Mesendoderm (in vitro differentiated cells): ENCODE measurements around the gene SCP2.
"Not testable (repeated sequence)": the region's sequence is repeated elsewhere in the genome, so short reads cannot be mapped to it uniquely, and the experiment has no call there.

Source experiments
- DNase-seq: peaks from one replicate; pipeline ENCODE4 v3.0.0; 2013
- H2AK5ac ChIP-seq: 2 replicates; pipeline ENCODE4 v1.6.1; 2013; ENCODE audit warnings: low read length, inconsistent platforms
- H2BK120ac ChIP-seq: 2 replicates; pipeline ENCODE4 v1.6.1; 2013; ENCODE audit warnings: low read depth, mild to moderate bottlenecking, low read length, moderate library complexity, mixed read lengths
- H2BK15ac ChIP-seq: replicated peaks from 2 replicates; pipeline ENCODE4 v1.6.1; 2013; ENCODE audit warnings: low read depth, mild to moderate bottlenecking, moderate library complexity
- H2BK5ac ChIP-seq: 2 replicates; pipeline ENCODE4 v1.6.1; 2013; ENCODE audit warnings: low read length, inconsistent platforms
- H3K18ac ChIP-seq: 2 replicates; pipeline ENCODE4 v1.6.1; 2013; ENCODE audit warnings: mild to moderate bottlenecking, low read length, mixed read lengths
- H3K23ac ChIP-seq: one replicate; pipeline ENCODE4 v1.6.1; 2013; ENCODE audit warnings: low read length
- H3K27ac ChIP-seq: 2 replicates; pipeline ENCODE4 v1.5.1; 2013; ENCODE audit warnings: low read depth, mild to moderate bottlenecking, inconsistent platforms, low read length, moderate library complexity
- H3K27me3 ChIP-seq: 2 replicates; pipeline ENCODE4 v1.6.1; 2013; ENCODE audit warnings: low read length, control low read depth, mild to moderate bottlenecking, inconsistent platforms; ENCODE audit not compliant: insufficient read depth, poor library complexity
- H3K36me3 ChIP-seq: 2 replicates; pipeline ENCODE4 v1.6.1; 2013; ENCODE audit warnings: low read length, inconsistent platforms; ENCODE audit not compliant: control insufficient read depth, insufficient read depth
- H3K4ac ChIP-seq: one replicate; pipeline ENCODE4 v1.6.1; 2013; ENCODE audit warnings: low read depth, mild to moderate bottlenecking, low read length, moderate library complexity
- H3K4me1 ChIP-seq: 2 replicates; pipeline ENCODE4 v1.6.1; 2013; ENCODE audit warnings: low read depth, low read length, inconsistent platforms; ENCODE audit not compliant: control insufficient read depth
- H3K4me2 ChIP-seq: 2 replicates; pipeline ENCODE4 v1.6.1; 2013; ENCODE audit warnings: low read length
- H3K4me3 ChIP-seq: 2 replicates; pipeline ENCODE4 v1.5.1; 2013; ENCODE audit warnings: mild to moderate bottlenecking, low read length
- H3K56ac ChIP-seq: one replicate; pipeline ENCODE4 v1.6.1; 2013; ENCODE audit warnings: low read length
- H3K79me1 ChIP-seq: 2 replicates; pipeline ENCODE4 v1.6.1; 2013; ENCODE audit warnings: low read length, inconsistent platforms
- H3K79me2 ChIP-seq: 2 replicates; pipeline ENCODE4 v1.6.1; 2013; ENCODE audit warnings: mild to moderate bottlenecking, low read length; ENCODE audit not compliant: control insufficient read depth, insufficient read depth
- H3K9ac ChIP-seq: 2 replicates; pipeline ENCODE4 v1.6.1; 2013; ENCODE audit warnings: low read length, inconsistent platforms
- H4K5ac ChIP-seq: one replicate; pipeline ENCODE4 v1.6.1; 2013; ENCODE audit warnings: low read length
- H4K8ac ChIP-seq: one replicate; pipeline ENCODE4 v1.6.1; 2013; ENCODE audit warnings: low read depth, mild to moderate bottlenecking, control low read depth, low read length, moderate library complexity
- WGBS: extraction: QIAGEN DNeasy Blood & Tissue Kit; methylation state at CpG from one replicate; pipeline ENCODE4 v1.1.7; 2013; ENCODE audit warnings: low lambda C conversion rate, missing lambda C conversion rate; ENCODE audit not compliant: insufficient coverage; ENCODE audit errors: extremely low coverage; 5-methylcytosine and 5-hydroxymethylcytosine counted together

Gene SCP2

GRCh38 chr1:52963101-52963500 is 36.0 kb downstream of the SCP2 start:
- Histone ChIP-seq H3K4me2 (no peak overlapping the region), H4K5ac (no peak overlapping the region), H3K79me2 (no peaks in the 10 kb centered on the region), H2AK5ac (no peak overlapping the region), H3K4ac (no peak overlapping the region), H3K18ac (no peak overlapping the region), H3K4me3 (no peak overlapping the region), H3K79me1 (no peaks in the 10 kb centered on the region), H3K23ac (no peak overlapping the region), H4K8ac (no peak overlapping the region), H3K27ac (no peak overlapping the region), H3K36me3 (no peaks in the 10 kb centered on the region), H3K9ac (no peak overlapping the region), H2BK15ac (no peak overlapping the region), H3K27me3 (no peaks in the 10 kb centered on the region), H2BK5ac (no peak overlapping the region), H3K56ac (no peak overlapping the region), H2BK120ac (no peak overlapping the region), H3K4me1 (no peaks in the 10 kb centered on the region)
- DNase-seq = no peak
- WGBS = no CpG with 5 or more reads among the region's 2 CpGs

GRCh38 chr1:52967666-52968065 is 40.6 kb downstream of the SCP2 start:
- Histone ChIP-seq H3K27me3 (no peaks in the 10 kb centered on the region), H4K8ac (no peak overlapping the region), H3K56ac (no peak overlapping the region), H3K4me1 (no peaks in the 10 kb centered on the region), H2BK15ac (no peak overlapping the region), H3K4me2 (no peak overlapping the region), H3K79me1 (no peaks in the 10 kb centered on the region), H3K27ac (no peak overlapping the region), H4K5ac (no peak overlapping the region), H3K4ac (no peak overlapping the region), H3K79me2 (no peaks in the 10 kb centered on the region), H3K18ac (no peak overlapping the region), H3K9ac (no peak overlapping the region), H2BK120ac (no peak overlapping the region), H3K4me3 (no peak overlapping the region), H3K36me3 (no peaks in the 10 kb centered on the region), H3K23ac (no peak overlapping the region), H2AK5ac (no peak overlapping the region), H2BK5ac (no peak overlapping the region)
- no CpG with 5 or more reads among the region's 3 CpGs for WGBS
- no peak for DNase-seq

DNA sequence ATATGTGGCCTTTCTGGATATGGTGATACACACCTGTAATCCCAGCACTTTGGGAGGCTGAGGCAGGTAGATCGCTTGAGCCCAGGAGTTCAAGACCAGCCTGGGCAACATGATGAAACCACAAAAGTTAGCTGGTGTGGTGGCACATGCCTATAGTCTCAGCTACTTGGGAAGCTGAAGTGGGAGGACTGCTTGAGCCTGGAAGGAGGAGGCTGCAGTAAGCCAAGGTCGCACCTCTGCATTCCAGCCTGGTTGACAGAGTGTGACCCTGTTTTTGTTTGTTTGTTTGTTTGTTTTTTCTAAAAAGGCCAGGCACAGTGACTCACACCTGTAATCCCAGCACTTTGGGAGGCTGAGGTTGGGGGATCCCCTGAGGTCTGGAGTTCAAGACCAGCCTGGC is 42.2 kb downstream of the SCP2 start:
- not testable (repeated sequence) for H3K4ac ChIP-seq, H3K9ac ChIP-seq, H3K79me2 ChIP-seq, H3K4me1 ChIP-seq, H3K4me3 ChIP-seq, H3K27me3 ChIP-seq, H3K79me1 ChIP-seq, H2BK120ac ChIP-seq, H4K5ac ChIP-seq, H3K23ac ChIP-seq, H4K8ac ChIP-seq, H2AK5ac ChIP-seq, H2BK5ac ChIP-seq, H3K27ac ChIP-seq, H3K36me3 ChIP-seq, H3K18ac ChIP-seq, H3K56ac ChIP-seq, H2BK15ac ChIP-seq, H3K4me2 ChIP-seq
- no CpG with 5 or more reads among the region's 2 CpGs for WGBS
- peak; percentile 11 for DNase-seq

GRCh38 chr1:52970149-52970548 is 43.1 kb downstream of the SCP2 start:
- no peaks in the 10 kb centered on the region for H3K4me1 ChIP-seq
- H3K9ac ChIP-seq = no peak overlapping the region
- H4K8ac ChIP-seq = no peak overlapping the region
- no peak overlapping the region for H2BK15ac ChIP-seq
- no peaks in the 10 kb centered on the region for H3K79me2 ChIP-seq
- H4K5ac ChIP-seq = no peak overlapping the region
- no peaks in the 10 kb centered on the region for H3K79me1 ChIP-seq
- no peaks in the 10 kb centered on the region for H3K36me3 ChIP-seq
- H3K18ac ChIP-seq = no peak overlapping the region
- no peak overlapping the region for H3K56ac ChIP-seq
- no CpG with 5 or more reads among the region's 3 CpGs for WGBS
- no peak overlapping the region for H3K4me2 ChIP-seq
- peak; percentile 61 for DNase-seq
- H3K27ac ChIP-seq = no peak overlapping the region
- H3K4ac ChIP-seq = no peak overlapping the region
- no peak overlapping the region for H2BK5ac ChIP-seq
- no peak overlapping the region for H2AK5ac ChIP-seq
- no peak overlapping the region for H2BK120ac ChIP-seq
- no peaks in the 10 kb centered on the region for H3K27me3 ChIP-seq
- no peak overlapping the region for H3K4me3 ChIP-seq
- H3K23ac ChIP-seq = no peak overlapping the region

- H3K27me3 ChIP-seq = no peaks in the 10 kb centered on the region
- H3K79me1 ChIP-seq = no peaks in the 10 kb centered on the region
- H2BK120ac ChIP-seq = no peak overlapping the region
- H4K8ac ChIP-seq = no peak overlapping the region
- no peak for DNase-seq
- no peak overlapping the region for H4K5ac ChIP-seq
- H3K4me3 ChIP-seq = no peak overlapping the region
- H3K56ac ChIP-seq = no peak overlapping the region
- no peak overlapping the region for H2BK5ac ChIP-seq
- peaks cover 3% of the 10 kb centered on the region for H3K4me1 ChIP-seq
- no peak overlapping the region for H3K27ac ChIP-seq
- no peaks in the 10 kb centered on the region for H3K79me2 ChIP-seq
- H3K9ac ChIP-seq = no peak overlapping the region
- no peak overlapping the region for H3K4ac ChIP-seq
- H3K18ac ChIP-seq = no peak overlapping the region
- no peak overlapping the region for H3K23ac ChIP-seq
- H3K36me3 ChIP-seq = no peaks in the 10 kb centered on the region
- H3K4me2 ChIP-seq = no peak overlapping the region
- H2AK5ac ChIP-seq = no peak overlapping the region
- no peak overlapping the region for H2BK15ac ChIP-seq
- WGBS = no CpG with 5 or more reads among the region's 3 CpGs
Observed at GRCh38 chr1:52973841-52974240, 46.8 kb downstream of the SCP2 start.

GRCh38 chr1:52976183-52977035 is 49.3 kb downstream of the SCP2 start:
- Histone ChIP-seq H3K4ac (no peak overlapping the region), H3K4me2 (no peak overlapping the region), H2BK120ac (no peak overlapping the region), H4K5ac (no peak overlapping the region), H3K18ac (no peak overlapping the region), H3K27me3 (no peaks in the 10 kb centered on the region), H3K79me2 (no peaks in the 10 kb centered on the region), H3K36me3 (no peaks in the 10 kb centered on the region), H3K79me1 (no peaks in the 10 kb centered on the region), H3K4me1 (peaks cover 3% of the 10 kb centered on the region), H3K27ac (no peak overlapping the region), H2BK15ac (no peak overlapping the region), H2AK5ac (no peak overlapping the region), H4K8ac (no peak overlapping the region), H3K56ac (no peak overlapping the region), H3K9ac (no peak overlapping the region), H3K4me3 (no peak overlapping the region), H2BK5ac (no peak overlapping the region), H3K23ac (no peak overlapping the region)
- WGBS = no CpG with 5 or more reads among the region's 3 CpGs
- peak; percentile 72 for DNase-seq
